Fibroblast of the conjunctiva (primary cell): Measurements from ENCODE around the gene B4GALNT4.
"Not testable (repeated sequence)": the region's sequence is repeated elsewhere in the genome, so short reads cannot be mapped to it uniquely, and the experiment has no call there.

Experiments
- DNase-seq: peaks from one replicate; pipeline ENCODE4 v3.0.0-alpha.2; 2010; ENCODE audit warnings: low read depth

Gene B4GALNT4

GRCh38 chr11:375065-376025 is 6.0 kb downstream of the B4GALNT4 start:
- no peak for DNase-seq

- DNase-seq = no peak
Observed at GRCh38 chr11:376531-377173, 7.4 kb downstream of the B4GALNT4 start.

- no peak for DNase-seq
Observed at GRCh38 chr11:377174-377865, 8.0 kb downstream of the B4GALNT4 start.

GRCh38 chr11:377883-378500 is 8.7 kb downstream of the B4GALNT4 start:
- no peak for DNase-seq

GRCh38 chr11:379205-380094 is 10.2 kb downstream of the B4GALNT4 start:
- no peak for DNase-seq

- no peak for DNase-seq
Observed at GRCh38 chr11:380095-380480, 10.8 kb downstream of the B4GALNT4 start.

GRCh38 chr11:380491-380890 is 11.2 kb downstream of the B4GALNT4 start:
- DNase-seq = no peak

GRCh38 chr11:380996-381395 is 11.7 kb downstream of the B4GALNT4 start:
- DNase-seq = no peak

GRCh38 chr11:381501-382072 is 12.3 kb downstream of the B4GALNT4 start:
- DNase-seq = no peak

GRCh38 chr11:382081-382629 is 12.9 kb downstream of the B4GALNT4 start:
- no peak for DNase-seq

- no peak for DNase-seq
Observed at GRCh38 chr11:383431-383830, 14.1 kb downstream of the B4GALNT4 start.

GRCh38 chr11:384511-384910 is 15.2 kb downstream of the B4GALNT4 start:
- DNase-seq = no peak

- DNase-seq = no peak
Observed at GRCh38 chr11:385594-386351, 16.5 kb downstream of the B4GALNT4 start.

GRCh38 chr11:386483-386882 is 17.2 kb downstream of the B4GALNT4 start:
- DNase-seq = no peak

GRCh38 chr11:387193-387793 is 18.0 kb downstream of the B4GALNT4 start:
- no peak for DNase-seq

GRCh38 chr11:389369-389768 is 20.1 kb downstream of the B4GALNT4 start:
- DNase-seq = not testable (repeated sequence)

- DNase-seq = no peak
Observed at GRCh38 chr11:390175-390574, 20.9 kb downstream of the B4GALNT4 start.

- no peak for DNase-seq
Observed at GRCh38 chr11:391117-392017, 22.1 kb downstream of the B4GALNT4 start.
